SU-DHL-6 (cell line): ENCODE measurements around the gene TCERG1.

Experiments
- H2AFZ ChIP-seq: fragments of 200-600 bp; sonication (generic); 2 replicates; pipeline ENCODE4 v1.6.1; 2014; ENCODE audit warnings: low read depth, mild to moderate bottlenecking, moderate library complexity, mixed read lengths, antibody characterized with exemption, low read length; ENCODE audit not compliant: severe bottlenecking
- H3F3A ChIP-seq: fragments of 200-600 bp; shearing (Covaris generic); 2 replicates; pipeline ENCODE4 v1.6.0; 2016; ENCODE audit warnings: antibody characterized with exemption, mild to moderate bottlenecking; ENCODE audit not compliant: insufficient read depth
- H3K27ac ChIP-seq: fragments of 200-600 bp; sonication (generic); 2 replicates; pipeline ENCODE4 v1.5.1; 2016; ENCODE audit warnings: low read depth, mild to moderate bottlenecking, low read length, moderate library complexity, mixed read lengths
- H3K27me3 ChIP-seq: fragments of 200-600 bp; sonication (generic), shearing (Covaris generic); 2 replicates; pipeline ENCODE4 v1.6.0; 2014; ENCODE audit warnings: mild to moderate bottlenecking, low read length
- H3K36me3 ChIP-seq: fragments of 200-600 bp; sonication (generic); 2 replicates; pipeline ENCODE4 v1.6.1; 2014; ENCODE audit warnings: mild to moderate bottlenecking, low read length, mixed read lengths
- H3K4me2 ChIP-seq: fragments of 300-600, 200-600 bp; shearing (Covaris generic), sonication (generic); 2 replicates; pipeline ENCODE4 v1.6.0; 2014; ENCODE audit warnings: low read length, low read depth, mild to moderate bottlenecking; ENCODE audit not compliant: poor library complexity, severe bottlenecking
- H3K4me3 ChIP-seq: fragments of 200-600 bp; sonication (generic); 2 replicates; pipeline ENCODE4 v1.5.1; 2014; ENCODE audit warnings: antibody characterized with exemption, low read length, mild to moderate bottlenecking, mixed read lengths; ENCODE audit not compliant: insufficient read depth, poor library complexity, severe bottlenecking
- H3K79me2 ChIP-seq: fragments of 200-600 bp; sonication (generic); 2 replicates; pipeline ENCODE4 v1.6.1; 2014; ENCODE audit warnings: mild to moderate bottlenecking, low read length, moderate library complexity; ENCODE audit not compliant: insufficient read depth
- H3K9ac ChIP-seq: fragments of 200-600 bp; sonication (generic); 2 replicates; pipeline ENCODE4 v1.7.0; 2014; ENCODE audit warnings: mild to moderate bottlenecking, low read length
- H3K9me2 ChIP-seq: fragments of 200-600 bp; sonication (generic); replicated peaks from 2 replicates; pipeline ENCODE4 v1.6.1; 2014; ENCODE audit warnings: low read length; ENCODE audit not compliant: insufficient read depth
- H3K9me3 ChIP-seq: fragments of 200-600 bp; sonication (generic); 2 replicates; pipeline ENCODE4 v1.6.1; 2014; ENCODE audit warnings: low read length, mixed read lengths; ENCODE audit not compliant: insufficient read depth
- H4K20me1 ChIP-seq: fragments of 200-600 bp; sonication (generic); 2 replicates; pipeline ENCODE4 v1.6.1; 2014; ENCODE audit warnings: low read depth, mild to moderate bottlenecking, antibody characterized with exemption, low read length, moderate library complexity, mixed read lengths
- CTCF ChIP-seq: fragments of 200-600 bp; sonication (generic); IDR thresholded peaks from one replicate; pipeline ENCODE4 v1.5.1; 2017; ENCODE audit warnings: antibody characterized with exemption, mild to moderate bottlenecking, low read length, moderate library complexity; ENCODE audit not compliant: insufficient read depth, poor library complexity, severe bottlenecking
- EZH2phosphoT487 ChIP-seq: fragments of 200-600 bp; sonication (generic), shearing (Covaris generic); conservative IDR thresholded peaks from 2 replicates; pipeline ENCODE4 v1.6.1; 2018; ENCODE audit warnings: mild to moderate bottlenecking, antibody characterized with exemption, low read length, moderate library complexity, mixed read lengths

The TCERG1 gene

GRCh38 chr5:146450002-146450401, 2.9 kb downstream of the TCERG1 start:
- Histone ChIP-seq H3K4me2 (peak overlapping the region; percentile 95), H3K4me3 (peak overlapping the region; percentile 77), H3K9me2 (no peaks in the 10 kb centered on the region), H3K36me3 (peaks cover under 1% of the 10 kb centered on the region), H3K27ac (no peak overlapping the region), H3F3A (no peaks in the 10 kb centered on the region), H3K79me2 (peaks cover 79% of the 10 kb centered on the region), H4K20me1 (peaks cover 56% of the 10 kb centered on the region), H2AFZ (no peak overlapping the region), H3K27me3 (no peaks in the 10 kb centered on the region), H3K9ac (peak overlapping the region; percentile 96; the same call in 1 of the 2 replicates), H3K9me3 (no peaks in the 10 kb centered on the region)
- TF ChIP-seq CTCF = no peak
- no peak for TF ChIP-seq EZH2phosphoT487

- Histone ChIP-seq H3K4me2 (peak overlapping the region; percentile 95), H3K27me3 (no peaks in the 10 kb centered on the region), H3K9ac (no peak overlapping the region), H3K4me3 (no peak overlapping the region), H2AFZ (no peak overlapping the region), H3K27ac (no peak overlapping the region), H3K9me3 (no peaks in the 10 kb centered on the region), H3K9me2 (no peaks in the 10 kb centered on the region), H4K20me1 (peaks cover 70% of the 10 kb centered on the region), H3F3A (peaks cover 4% of the 10 kb centered on the region; the same call in 1 of the 2 replicates), H3K79me2 (peaks cover 93% of the 10 kb centered on the region), H3K36me3 (peaks cover 15% of the 10 kb centered on the region)
- TF ChIP-seq EZH2phosphoT487 (no peak), CTCF (no peak)
Observed at GRCh38 chr5:146451411-146451810, 4.3 kb downstream of the TCERG1 start.

- no peak for TF ChIP-seq EZH2phosphoT487
- TF ChIP-seq CTCF = no peak
- H3K36me3 ChIP-seq = peaks cover 66% of the 10 kb centered on the region
- H3K9me3 ChIP-seq = no peaks in the 10 kb centered on the region
- no peaks in the 10 kb centered on the region for H3K9me2 ChIP-seq
- H3K4me3 ChIP-seq = no peak overlapping the region
- peaks cover 64% of the 10 kb centered on the region for H4K20me1 ChIP-seq
- no peak overlapping the region for H3K27ac ChIP-seq
- no peak overlapping the region for H3K4me2 ChIP-seq
- H3F3A ChIP-seq = peaks cover 15% of the 10 kb centered on the region; the same call in 1 of the 2 replicates
- H3K27me3 ChIP-seq = no peaks in the 10 kb centered on the region
- no peak overlapping the region for H3K9ac ChIP-seq
- peaks cover 95% of the 10 kb centered on the region for H3K79me2 ChIP-seq
- no peak overlapping the region for H2AFZ ChIP-seq
Observed at GRCh38 chr5:146457431-146457830, 10.3 kb downstream of the TCERG1 start.
